HG02884 (cell line): Measurements from ENCODE around the gene HRG.
"Not testable (repeated sequence)": the region's sequence is repeated elsewhere in the genome, so short reads cannot be mapped to it uniquely, and the experiment has no call there.

Experiments used
- ATAC-seq: cut with Tn5 transposase; IDR thresholded peaks from one replicate; pipeline ENCODE4 v1.9.1; 2021; ENCODE audit warnings: mild to moderate bottlenecking, moderate library complexity; ENCODE audit not compliant: unreplicated experiment

Gene HRG, protein sequence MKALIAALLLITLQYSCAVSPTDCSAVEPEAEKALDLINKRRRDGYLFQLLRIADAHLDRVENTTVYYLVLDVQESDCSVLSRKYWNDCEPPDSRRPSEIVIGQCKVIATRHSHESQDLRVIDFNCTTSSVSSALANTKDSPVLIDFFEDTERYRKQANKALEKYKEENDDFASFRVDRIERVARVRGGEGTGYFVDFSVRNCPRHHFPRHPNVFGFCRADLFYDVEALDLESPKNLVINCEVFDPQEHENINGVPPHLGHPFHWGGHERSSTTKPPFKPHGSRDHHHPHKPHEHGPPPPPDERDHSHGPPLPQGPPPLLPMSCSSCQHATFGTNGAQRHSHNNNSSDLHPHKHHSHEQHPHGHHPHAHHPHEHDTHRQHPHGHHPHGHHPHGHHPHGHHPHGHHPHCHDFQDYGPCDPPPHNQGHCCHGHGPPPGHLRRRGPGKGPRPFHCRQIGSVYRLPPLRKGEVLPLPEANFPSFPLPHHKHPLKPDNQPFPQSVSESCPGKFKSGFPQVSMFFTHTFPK

GRCh38 chr3:186665625-186666188 is at the start of gene HRG:
TSS of gene HRG (plus strand) at chr3:186666014. CDS start at chr3:186666032, 18 bp downstream.
- no peak for ATAC-seq

DNA sequence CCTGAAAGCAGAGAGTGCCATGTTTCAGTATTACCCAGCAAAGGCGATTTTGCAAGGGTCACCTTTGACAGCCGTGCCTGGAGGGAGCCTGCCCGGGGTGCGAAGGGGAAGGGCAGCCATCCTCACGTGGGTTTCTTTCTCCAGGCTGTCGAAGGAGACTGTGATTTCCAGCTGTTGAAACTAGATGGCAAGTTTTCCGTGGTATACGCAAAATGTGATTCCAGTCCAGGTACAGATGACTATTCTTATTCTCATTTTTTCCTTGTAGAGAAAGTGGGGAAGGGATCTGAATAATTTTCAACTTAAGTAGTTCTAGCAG is 49.6 kb upstream of the HRG start:
- ATAC-seq = no peak

- peak; percentile 95 for ATAC-seq
Observed at GRCh38 chr3:186617036-186617946, 48.5 kb upstream of the HRG start.

- ATAC-seq = no peak
Observed at GRCh38 chr3:186618318-186618938, 47.4 kb upstream of the HRG start.

DNA sequence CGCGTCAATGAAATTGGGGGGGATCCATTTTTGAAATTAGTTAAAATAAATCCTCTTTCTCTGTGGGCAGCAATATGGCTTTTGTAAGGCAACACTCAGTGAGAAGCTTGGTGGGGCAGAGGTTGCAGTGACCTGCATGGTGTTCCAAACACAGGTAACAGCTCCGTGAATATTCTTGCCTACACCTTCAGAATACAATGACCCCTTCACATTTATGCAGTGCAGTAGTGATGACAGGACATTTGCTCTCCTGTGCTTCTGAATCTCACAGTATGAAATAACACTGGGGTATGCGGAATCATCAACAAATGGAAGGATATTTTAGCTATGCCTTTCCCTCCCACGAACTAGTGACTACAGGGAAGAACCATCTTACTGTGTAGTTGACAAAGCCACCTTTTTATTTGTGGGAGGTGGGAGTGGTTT is 46.0 kb upstream of the HRG start:
- ATAC-seq = no peak

DNA sequence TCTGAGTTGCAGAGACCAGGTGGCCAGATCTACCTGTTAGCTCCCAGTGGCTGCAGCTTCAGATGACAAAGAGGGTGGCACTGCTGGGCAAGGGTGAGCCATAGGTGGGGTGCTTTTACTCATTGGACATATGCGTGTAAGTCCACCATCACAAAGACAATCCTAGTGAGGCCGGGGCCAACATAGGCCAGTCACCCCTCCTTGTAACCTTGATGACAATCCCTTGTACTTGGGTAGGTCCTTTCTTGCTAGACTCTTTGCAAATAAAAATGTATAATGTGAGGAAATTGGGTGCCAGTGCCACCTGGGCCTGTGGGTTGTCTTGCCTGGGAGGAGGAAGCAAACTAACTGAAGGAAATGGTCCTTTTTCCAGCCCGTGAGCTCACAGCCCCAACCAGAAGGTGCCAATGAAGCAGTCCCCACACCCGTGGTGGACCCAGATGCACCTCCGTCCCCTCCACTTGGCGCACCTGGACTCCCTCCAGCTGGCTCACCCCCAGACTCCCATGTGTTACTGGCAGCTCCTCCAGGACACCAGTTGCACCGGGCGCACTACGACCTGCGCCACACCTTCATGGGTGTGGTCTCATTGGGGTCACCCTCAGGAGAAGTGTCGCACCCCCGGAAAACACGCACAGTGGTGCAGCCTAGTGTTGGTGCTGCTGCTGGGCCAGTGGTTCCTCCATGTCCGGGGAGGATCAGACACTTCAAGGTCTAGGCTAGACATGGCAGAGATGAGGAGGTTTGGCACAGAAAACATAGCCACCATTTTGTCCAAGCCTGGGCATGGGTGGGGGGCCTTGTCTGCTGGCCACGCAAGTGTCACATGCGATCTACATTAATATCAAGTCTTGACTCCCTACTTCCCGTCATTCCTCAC is 45.4 kb upstream of the HRG start:
- no peak for ATAC-seq

DNA sequence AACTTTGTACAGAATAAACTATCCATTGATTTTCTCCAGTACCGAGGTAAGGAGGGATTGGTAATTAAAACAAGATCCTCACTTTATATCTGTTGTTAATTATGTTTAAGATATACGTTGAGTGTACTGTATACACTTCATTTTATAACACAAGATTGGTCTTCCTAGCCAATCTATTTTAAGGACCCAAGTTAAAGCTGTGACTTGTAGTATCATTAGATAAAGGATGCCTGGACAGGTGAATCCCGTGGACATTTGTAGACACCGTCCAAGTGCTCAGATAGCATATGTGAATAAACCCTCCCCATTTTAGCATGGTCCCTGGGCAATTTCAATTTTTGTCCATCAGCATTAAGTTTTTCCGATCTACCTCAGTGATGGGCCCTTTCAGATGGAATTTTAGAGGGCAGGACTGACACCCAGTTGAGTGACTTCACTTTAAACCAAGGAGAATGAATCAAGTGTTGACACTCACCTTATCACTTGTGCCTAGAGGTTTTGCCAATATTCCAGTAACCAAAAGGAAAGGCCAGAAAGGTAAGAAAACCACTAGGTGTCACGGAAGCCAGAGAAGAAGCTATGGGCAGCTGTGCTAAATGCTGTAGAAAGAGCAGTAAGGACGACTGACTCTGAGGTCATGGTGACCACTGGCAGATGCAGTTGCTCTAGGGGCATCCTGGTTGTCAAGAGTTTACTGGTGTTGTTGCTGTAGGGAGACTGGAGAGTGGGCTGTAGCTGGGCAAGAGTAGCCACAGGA is 43.7 kb upstream of the HRG start:
- ATAC-seq = no peak

DNA sequence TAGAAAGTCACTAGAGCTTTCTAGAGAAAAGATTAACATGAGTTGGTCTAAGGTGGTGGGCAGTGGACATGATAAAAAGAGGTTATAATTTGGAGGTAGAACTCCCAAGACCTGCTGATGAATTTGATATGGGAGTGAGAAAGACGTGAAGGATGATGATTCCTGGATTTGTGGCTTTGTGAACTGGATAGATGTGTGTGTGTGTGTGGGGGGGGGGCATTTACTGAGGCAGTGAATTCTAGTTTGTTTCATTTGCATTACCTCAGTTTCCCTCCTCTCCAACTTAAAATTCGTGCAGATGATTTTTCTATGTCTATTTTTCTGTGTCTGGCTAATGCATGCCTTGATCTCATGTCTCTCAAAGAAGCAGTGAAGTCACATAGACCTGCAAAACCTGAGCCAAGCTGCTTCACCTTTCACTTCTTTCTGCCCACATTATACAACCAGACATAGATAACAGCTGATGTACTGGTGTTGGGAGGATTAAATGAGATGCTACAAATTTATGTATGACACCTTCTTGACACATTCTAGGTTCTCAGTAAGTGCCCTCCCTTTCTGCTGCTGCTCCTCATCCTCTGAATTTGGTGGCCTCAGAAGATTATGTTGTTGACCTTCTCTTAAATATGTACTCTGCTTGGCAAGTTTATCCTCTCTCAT is 43.0 kb upstream of the HRG start:
- ATAC-seq = no peak

GRCh38 chr3:186624598-186624997 is 41.2 kb upstream of the HRG start:
- no peak for ATAC-seq

DNA sequence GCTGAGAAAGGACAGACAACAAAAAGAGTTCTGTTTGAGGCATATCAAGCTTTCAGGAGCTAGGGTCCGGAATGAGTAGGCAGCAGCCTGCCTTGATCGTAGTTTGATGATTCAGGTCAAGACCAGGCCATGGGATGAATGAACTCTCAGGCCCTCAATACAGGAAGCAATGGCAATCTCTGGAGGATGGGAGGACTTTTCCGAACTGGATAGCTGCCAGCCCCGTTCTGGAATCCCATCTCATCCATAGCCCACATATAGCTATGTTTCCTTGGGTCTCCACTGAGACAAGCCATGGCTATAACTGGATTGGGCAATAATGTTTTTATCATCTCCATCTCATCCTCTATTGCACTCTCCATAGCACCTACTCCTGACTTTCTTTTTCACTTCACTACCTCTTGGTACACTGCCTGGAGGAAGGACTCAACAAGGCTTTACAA is 40.2 kb upstream of the HRG start:
- no peak for ATAC-seq

- ATAC-seq = no peak
Observed at GRCh38 chr3:186626254-186626847, 39.5 kb upstream of the HRG start.

- ATAC-seq = no peak
Observed at GRCh38 chr3:186627852-186628414, 37.9 kb upstream of the HRG start.

GRCh38 chr3:186628756-186629155 is 37.1 kb upstream of the HRG start:
- no peak for ATAC-seq

GRCh38 chr3:186630950-186631641 is 34.7 kb upstream of the HRG start:
- no peak for ATAC-seq

GRCh38 chr3:186633481-186633880 is 32.3 kb upstream of the HRG start:
- no peak for ATAC-seq

DNA sequence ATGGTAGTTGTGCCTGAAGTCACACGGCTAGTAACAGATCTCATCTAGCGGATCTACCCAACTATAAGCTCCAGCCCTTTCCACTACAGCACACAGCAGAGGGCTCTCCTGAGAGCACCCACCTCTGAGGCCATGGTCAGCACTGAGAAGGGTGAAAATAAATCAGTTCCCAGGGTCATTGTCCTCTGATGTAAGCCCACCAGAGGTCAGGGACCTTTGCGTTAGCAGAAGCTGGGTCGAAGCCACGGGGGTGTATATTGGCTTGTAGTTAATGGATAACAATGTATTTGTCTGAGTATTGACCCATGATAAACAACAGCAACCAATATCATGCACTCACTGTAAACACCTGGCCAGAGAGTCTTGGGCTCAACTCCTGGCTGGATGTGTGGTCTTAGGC is 31.6 kb upstream of the HRG start:
- not testable (repeated sequence) for ATAC-seq

DNA sequence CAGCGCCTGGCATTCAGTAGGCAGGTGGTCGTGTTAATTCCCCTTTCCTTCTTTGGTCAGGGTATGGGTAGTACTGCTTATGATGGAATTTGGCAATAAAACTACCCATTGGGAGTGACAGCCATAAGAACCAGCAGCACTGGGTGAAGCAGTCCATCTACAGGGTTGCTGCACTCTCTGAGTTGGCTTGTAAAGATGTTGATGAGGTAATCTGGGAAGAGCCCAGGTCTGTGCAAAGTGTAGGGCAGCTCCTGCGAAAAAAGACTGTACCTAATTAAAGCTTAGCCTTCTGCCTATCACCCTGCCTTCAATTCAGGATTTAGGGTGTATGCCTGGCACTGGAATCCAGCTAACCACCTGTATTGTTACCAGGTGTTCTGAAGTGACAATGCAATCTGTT is 30.3 kb upstream of the HRG start:
- no peak for ATAC-seq
